DND-41 (cell line): Measurements from ENCODE around the gene BLCAP.

ENCODE experiments used
- ATAC-seq: fragments of 200-7000 bp; cut with Tn5 transposase; 3 replicates; pipeline ENCODE4 v1.9.1; 2021; ENCODE audit warnings: low read depth; ENCODE audit not compliant: insufficient read depth
- DNase-seq: peaks from one replicate; pipeline ENCODE4 v3.0.0-alpha.2; 2020
- H2AFZ ChIP-seq: 2 replicates; pipeline ENCODE4 v1.6.0; 2012; ENCODE audit warnings: low read depth, low read length
- H3K27ac ChIP-seq: 2 replicates; pipeline ENCODE4 v1.5.1; 2012; ENCODE audit warnings: low read length, inconsistent platforms
- H3K27me3 ChIP-seq: fragments of 200-600 bp; sonication (generic); 2 replicates; pipeline ENCODE4 v1.6.0; 2012; ENCODE audit warnings: low read length, mild to moderate bottlenecking, inconsistent platforms; ENCODE audit not compliant: insufficient read depth, poor library complexity
- H3K36me3 ChIP-seq: 2 replicates; pipeline ENCODE4 v1.5.1; 2012; ENCODE audit warnings: low read length, inconsistent platforms; ENCODE audit not compliant: insufficient read depth
- H3K4me1 ChIP-seq: 2 replicates; pipeline ENCODE4 v1.5.1; 2012; ENCODE audit warnings: mild to moderate bottlenecking, low read length; ENCODE audit not compliant: insufficient read depth
- H3K4me2 ChIP-seq: 2 replicates; pipeline ENCODE4 v1.6.0; 2012; ENCODE audit warnings: mild to moderate bottlenecking, moderate library complexity, low read length, inconsistent platforms; ENCODE audit not compliant: insufficient read depth
- H3K4me3 ChIP-seq, 2 experiments: fragments of 200-600 bp in 1 of 2; shearing (Covaris generic) in 1 of 2; 2 replicates each; pipeline ENCODE4 v1.5.1; 2012 to 2016; ENCODE audit warnings: inconsistent platforms in 2 of 2, low read length in 2 of 2, mild to moderate bottlenecking in 2 of 2, low read depth in 1 of 2, moderate library complexity in 1 of 2
- H3K79me2 ChIP-seq: 2 replicates; pipeline ENCODE4 v1.6.0; 2012; ENCODE audit warnings: low read length, inconsistent platforms; ENCODE audit not compliant: insufficient read depth
- H3K9ac ChIP-seq: 2 replicates; pipeline ENCODE4 v1.6.0; 2012; ENCODE audit warnings: low read depth, mild to moderate bottlenecking, inconsistent platforms, low read length, moderate library complexity
- H3K9me3 ChIP-seq: 2 replicates; pipeline ENCODE4 v1.5.1; 2012; ENCODE audit warnings: low read length, moderate library complexity, mild to moderate bottlenecking, inconsistent platforms; ENCODE audit not compliant: insufficient read depth, severe bottlenecking
- H4K20me1 ChIP-seq: 2 replicates; pipeline ENCODE4 v1.6.0; 2012; ENCODE audit warnings: low read length; ENCODE audit not compliant: insufficient read depth
- EZH2 ChIP-seq: IDR thresholded peaks from 3 replicates; pipeline ENCODE4 v1.6.1; 2012; ENCODE audit warnings: borderline replicate concordance, low read depth, mild to moderate bottlenecking, moderate library complexity, low read length, inconsistent platforms; ENCODE audit not compliant: severe bottlenecking
- TF ChIP-seq, protein P1 (sequence below): IDR thresholded peaks from 2 replicates; pipeline ENCODE4 v1.5.1; 2012; ENCODE audit warnings: borderline replicate concordance, low read length, moderate library complexity, mild to moderate bottlenecking; ENCODE audit not compliant: poor library complexity, severe bottlenecking; ENCODE audit errors: extremely low read depth

Gene BLCAP

DNA sequence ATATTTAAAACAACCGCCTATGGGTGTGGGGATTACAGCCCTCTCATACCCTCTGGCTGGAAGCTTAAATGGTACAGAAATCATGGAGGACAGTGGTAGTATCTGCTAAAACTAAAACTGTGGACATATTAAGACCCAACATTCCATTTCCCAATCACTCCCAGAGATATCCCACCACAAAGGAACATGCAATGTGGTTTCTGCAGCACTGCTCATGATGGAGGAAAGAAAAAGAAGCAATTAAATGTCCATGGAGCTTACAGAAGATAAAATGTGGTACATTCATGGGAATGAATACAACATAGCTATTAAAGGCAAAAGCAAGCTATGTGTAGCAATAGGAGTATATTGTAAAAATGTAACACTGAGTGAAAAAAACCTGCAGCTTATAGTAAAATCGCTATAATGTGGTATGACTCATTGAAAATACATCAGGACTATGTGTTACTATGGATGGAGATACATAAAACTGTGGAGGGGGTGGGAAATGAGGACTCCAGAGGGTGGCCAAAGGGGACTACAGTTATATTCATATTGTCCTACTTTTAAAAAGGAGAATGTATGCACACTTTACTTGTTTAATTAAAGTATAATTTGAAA lies 29.5 kb downstream of the BLCAP start:
- Histone ChIP-seq H2AFZ (no peak overlapping the region), H3K79me2 (no peaks in the 10 kb centered on the region), H3K9ac (no peak overlapping the region), H3K27ac (no peak overlapping the region), H4K20me1 (no peaks in the 10 kb centered on the region), H3K9me3 (no peaks in the 10 kb centered on the region), H3K4me2 (no peak overlapping the region), H3K27me3 (no peaks in the 10 kb centered on the region), H3K36me3 (no peaks in the 10 kb centered on the region), H3K4me3 (no peak overlapping the region), H3K4me1 (no peaks in the 10 kb centered on the region)
- TF ChIP-seq EZH2 = no peak
- TF ChIP-seq, protein P1, sequence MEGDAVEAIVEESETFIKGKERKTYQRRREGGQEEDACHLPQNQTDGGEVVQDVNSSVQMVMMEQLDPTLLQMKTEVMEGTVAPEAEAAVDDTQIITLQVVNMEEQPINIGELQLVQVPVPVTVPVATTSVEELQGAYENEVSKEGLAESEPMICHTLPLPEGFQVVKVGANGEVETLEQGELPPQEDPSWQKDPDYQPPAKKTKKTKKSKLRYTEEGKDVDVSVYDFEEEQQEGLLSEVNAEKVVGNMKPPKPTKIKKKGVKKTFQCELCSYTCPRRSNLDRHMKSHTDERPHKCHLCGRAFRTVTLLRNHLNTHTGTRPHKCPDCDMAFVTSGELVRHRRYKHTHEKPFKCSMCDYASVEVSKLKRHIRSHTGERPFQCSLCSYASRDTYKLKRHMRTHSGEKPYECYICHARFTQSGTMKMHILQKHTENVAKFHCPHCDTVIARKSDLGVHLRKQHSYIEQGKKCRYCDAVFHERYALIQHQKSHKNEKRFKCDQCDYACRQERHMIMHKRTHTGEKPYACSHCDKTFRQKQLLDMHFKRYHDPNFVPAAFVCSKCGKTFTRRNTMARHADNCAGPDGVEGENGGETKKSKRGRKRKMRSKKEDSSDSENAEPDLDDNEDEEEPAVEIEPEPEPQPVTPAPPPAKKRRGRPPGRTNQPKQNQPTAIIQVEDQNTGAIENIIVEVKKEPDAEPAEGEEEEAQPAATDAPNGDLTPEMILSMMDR = no peak
- DNase-seq (no peak), ATAC-seq (no peak)

DNA sequence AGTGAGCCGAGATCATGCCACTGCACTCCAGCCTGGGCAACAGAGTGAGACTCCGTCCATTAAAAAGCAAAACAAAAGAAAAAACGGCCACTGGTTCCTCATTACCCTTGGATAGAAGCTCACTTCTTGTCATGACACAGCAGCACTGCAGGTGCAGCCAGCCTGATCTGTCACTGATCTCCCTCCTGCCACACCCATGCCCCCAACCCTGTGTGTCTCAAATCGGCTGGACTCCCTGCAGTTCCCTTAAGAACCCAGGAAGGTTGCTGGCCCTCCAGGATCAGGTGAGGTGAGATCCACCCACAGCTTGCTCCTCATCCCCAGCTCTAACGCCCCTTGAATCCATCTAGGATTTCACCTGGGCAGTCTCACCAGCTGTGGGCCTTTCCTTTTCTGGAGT lies 32.9 kb downstream of the BLCAP start:
- no peaks in the 10 kb centered on the region for H3K9me3 ChIP-seq
- H2AFZ ChIP-seq = no peak overlapping the region
- no peaks in the 10 kb centered on the region for H3K36me3 ChIP-seq
- DNase-seq (no peak), ATAC-seq (no peak)
- no peaks in the 10 kb centered on the region for H3K27me3 ChIP-seq
- H4K20me1 ChIP-seq = no peaks in the 10 kb centered on the region
- no peak overlapping the region for H3K27ac ChIP-seq
- no peaks in the 10 kb centered on the region for H3K4me1 ChIP-seq
- no peaks in the 10 kb centered on the region for H3K79me2 ChIP-seq
- H3K4me3 ChIP-seq = no peak overlapping the region
- no peak for TF ChIP-seq EZH2
- TF ChIP-seq, protein P1 = no peak
- H3K4me2 ChIP-seq = no peak overlapping the region
- no peak overlapping the region for H3K9ac ChIP-seq

DNA sequence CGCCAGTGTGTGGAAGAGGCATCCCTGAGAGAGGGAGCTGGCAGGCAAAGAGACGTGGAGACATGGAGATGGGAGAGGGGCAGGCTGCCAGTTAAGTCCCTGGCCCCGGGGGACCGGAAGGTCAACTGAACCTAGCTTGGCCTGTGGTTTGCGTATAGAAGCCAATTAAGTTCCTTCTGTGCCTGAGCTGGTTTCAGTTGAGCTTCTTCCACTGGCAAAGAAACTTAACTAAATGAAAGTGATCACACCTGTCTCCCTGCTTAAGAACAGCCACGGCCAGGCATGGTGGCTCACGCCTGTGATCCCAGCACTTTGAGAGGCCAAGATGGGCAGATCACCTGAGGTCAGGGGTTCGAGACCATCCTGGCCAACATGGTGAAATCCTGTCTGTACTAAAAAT lies 33.4 kb downstream of the BLCAP start:
- Histone ChIP-seq H3K9me3 (no peaks in the 10 kb centered on the region), H4K20me1 (no peaks in the 10 kb centered on the region), H3K4me1 (no peaks in the 10 kb centered on the region), H2AFZ (no peak overlapping the region), H3K79me2 (no peaks in the 10 kb centered on the region), H3K27me3 (no peaks in the 10 kb centered on the region), H3K4me3 (no peak overlapping the region), H3K27ac (no peak overlapping the region), H3K4me2 (no peak overlapping the region), H3K9ac (no peak overlapping the region), H3K36me3 (no peaks in the 10 kb centered on the region)
- DNase-seq = no peak
- TF ChIP-seq, protein P1 = no peak
- TF ChIP-seq EZH2 = no peak
- ATAC-seq = no peak

- no peak for DNase-seq
- Histone ChIP-seq H4K20me1 (no peaks in the 10 kb centered on the region), H3K27ac (no peak overlapping the region), H3K36me3 (no peaks in the 10 kb centered on the region), H3K27me3 (no peaks in the 10 kb centered on the region), H3K4me2 (no peak overlapping the region), H3K9ac (no peak overlapping the region), H3K9me3 (no peaks in the 10 kb centered on the region), H2AFZ (no peak overlapping the region), H3K4me3 (no peak overlapping the region), H3K79me2 (no peaks in the 10 kb centered on the region), H3K4me1 (no peaks in the 10 kb centered on the region)
- no peak for ATAC-seq
- TF ChIP-seq, protein P1 = no peak
- no peak for TF ChIP-seq EZH2
Observed at GRCh38 chr20:37492945-37493344, 34.7 kb downstream of the BLCAP start.
